HepG2 (cell line): ENCODE data around the gene THY1. TPM values are rescaled to one million over a fixed set of nuclear protein-coding genes. Genes with fewer than 3 reads are reported as not detected.

Experiments used
- ATAC-seq: fragments of 200-7000 bp; cut with Tn5 transposase; 3 replicates; pipeline ENCODE4 v1.9.1; 2020; ENCODE audit warnings: mild to moderate bottlenecking, moderate library complexity
- BruUV-seq: library from RNA; stranded (reverse); fragments of 400-500 nt; replicated peaks from 2 replicates; lab custom pipeline; 2021; lab: Mats Ljungman, UMichigan
- CTCF ChIA-PET: fragments of 300-600 bp; formaldehyde crosslinking; extraction: SDS; loops from one replicate; lab custom pipeline; 2021; ENCODE audit warnings: low total read pairs, inconsistent platforms, low intra/inter-chr PET ratio; lab: Yijun Ruan, JAX
- POLR2A ChIA-PET: fragments of 350-600 bp; sonication (Branson Sonifier 250); formaldehyde crosslinking; loops from one replicate; lab custom pipeline; 2020; ENCODE audit warnings: antibody characterized with exemption, inconsistent platforms; lab: Yijun Ruan, JAX
- DNase-seq: peaks from one replicate; pipeline ENCODE4 v3.0.0-alpha.2; 2015; ENCODE audit warnings: low spot score
- FAIRE-seq: peaks from 3 replicates; lab custom pipeline; 2011; peaks lifted over from hg19 to GRCh38; lab: Jason Lieb, UNC
- H2AFZ ChIP-seq: one replicate; pipeline ENCODE4 v1.6.1; 2011; ENCODE audit warnings: low read length, inconsistent platforms
- H3K27ac ChIP-seq: fragments of 300-600 bp; 3 replicates; pipeline ENCODE4 v1.8.0; 2011; ENCODE audit warnings: mixed run types, mild to moderate bottlenecking, mixed read lengths, low read length, inconsistent platforms; ENCODE audit not compliant: insufficient read depth; ENCODE audit errors: extremely low read length
- H3K27me3 ChIP-seq, 2 experiments: fragments of 200-600 bp in 1 of 2; 2 replicates in 1 of 2; 3 replicates in 1 of 2; pipeline versions ENCODE4 v1.6.0 to v1.8.0; 2011; ENCODE audit warnings: low read length in 2 of 2, mild to moderate bottlenecking in 2 of 2, moderate library complexity in 2 of 2, inconsistent platforms in 1 of 2; ENCODE audit not compliant: insufficient read depth in 2 of 2, control insufficient read depth in 1 of 2
- H3K36me3 ChIP-seq, 2 experiments: fragments of 200-600 bp in 1 of 2; replicated peaks in 1 of 2; 2 replicates in 1 of 2; 3 replicates in 1 of 2; pipeline versions ENCODE4 v1.5.1 to v1.8.0; 2011; ENCODE audit warnings: low read length in 2 of 2, inconsistent platforms in 1 of 2; ENCODE audit not compliant: insufficient read depth in 2 of 2, control insufficient read depth in 1 of 2
- H3K4me1 ChIP-seq: 2 replicates; pipeline ENCODE4 v1.5.1; 2012; ENCODE audit warnings: low read length, inconsistent platforms; ENCODE audit not compliant: insufficient read depth
- H3K4me2 ChIP-seq: 2 replicates; pipeline ENCODE4 v1.6.0; 2011; ENCODE audit warnings: low read depth, low read length, inconsistent platforms
- H3K4me3 ChIP-seq, 3 experiments: fragments of 200-600 bp in 1 of 3; sonication (generic), shearing (Covaris generic) in 1 of 3; replicated peaks in 1 of 3; 2 replicates each; pipeline ENCODE4 v1.5.1; 2011 to 2016; ENCODE audit warnings: low read length in 3 of 3, inconsistent platforms in 2 of 3, low read depth in 2 of 3, mild to moderate bottlenecking in 2 of 3, control low read depth in 1 of 3, mixed read lengths in 1 of 3; ENCODE audit not compliant: insufficient read depth in 1 of 3
- H3K79me2 ChIP-seq: one replicate; pipeline ENCODE4 v1.6.1; 2011; ENCODE audit warnings: low read length, inconsistent platforms; ENCODE audit not compliant: insufficient read depth
- H3K9ac ChIP-seq: 2 replicates; pipeline ENCODE4 v1.6.0; 2011; ENCODE audit warnings: mild to moderate bottlenecking, low read depth, low read length, inconsistent platforms; ENCODE audit not compliant: insufficient read depth
- H3K9me3 ChIP-seq: 2 replicates; pipeline ENCODE4 v1.5.1; 2012; ENCODE audit warnings: mild to moderate bottlenecking, low read length
- H4K20me1 ChIP-seq: 2 replicates; pipeline ENCODE4 v1.6.0; 2011; ENCODE audit warnings: inconsistent platforms, mild to moderate bottlenecking, low read length, moderate library complexity; ENCODE audit not compliant: insufficient read depth
- AGO2 ChIP-seq: fragments of 200-400 bp; formaldehyde crosslinking; optimal IDR thresholded peaks from 2 replicates; pipeline ENCODE3; 2017; ENCODE audit warnings: mild to moderate bottlenecking, low read depth, low read length, moderate library complexity
- AKAP8 ChIP-seq: sonication (generic); formaldehyde crosslinking; IDR thresholded peaks from 2 replicates; pipeline ENCODE4 v1.5.1; 2020; ENCODE audit warnings: mild to moderate bottlenecking, missing genetic modification reagents
- ASH2L ChIP-seq: fragments of 300-600, 200-600 bp; sonication (generic); IDR thresholded peaks from 2 replicates; pipeline ENCODE4 v1.7.0; 2017; ENCODE audit warnings: low read depth, mild to moderate bottlenecking, moderate library complexity, mixed read lengths, low read length; ENCODE audit not compliant: insufficient read length
- FOXP1 ChIP-seq, 2 experiments: fragments of 450-650 bp in 1 of 2; IDR thresholded peaks; 2 replicates each; pipeline ENCODE4 v1.6.1; 2017 to 2018; ENCODE audit warnings: antibody characterized with exemption in 1 of 2
- NFAT5 ChIP-seq: sonication (generic); formaldehyde crosslinking; IDR thresholded peaks from 2 replicates; pipeline ENCODE4 v1.4.0; 2020; ENCODE audit warnings: missing genetic modification reagents
- YEATS2 ChIP-seq: sonication (generic); formaldehyde crosslinking; IDR thresholded peaks from 2 replicates; pipeline ENCODE4 v1.4.0; 2020; ENCODE audit warnings: missing genetic modification reagents, borderline replicate concordance
- ZFP1 ChIP-seq: IDR thresholded peaks from 2 replicates; pipeline ENCODE4 v1.6.1; 2016
- ZFP91 ChIP-seq: sonication (generic); formaldehyde crosslinking; IDR thresholded peaks from 2 replicates; pipeline ENCODE4 v1.9.0; 2022; ENCODE audit warnings: missing genetic modification reagents, mild to moderate bottlenecking, borderline replicate concordance
- ZNF253 ChIP-seq: sonication (generic); formaldehyde crosslinking; IDR thresholded peaks from 2 replicates; pipeline ENCODE4 v1.8.0; 2022; ENCODE audit warnings: mild to moderate bottlenecking, missing genetic modification reagents, borderline replicate concordance
- ZNF589 ChIP-seq: sonication (generic); formaldehyde crosslinking; conservative IDR thresholded peaks from 2 replicates; pipeline ENCODE4 v1.8.0; 2022; ENCODE audit warnings: mild to moderate bottlenecking, moderate library complexity, missing genetic modification reagents
- ZNF766 ChIP-seq: sonication (generic); formaldehyde crosslinking; IDR thresholded peaks from 2 replicates; pipeline ENCODE4 v1.5.0; 2020; ENCODE audit warnings: missing genetic modification reagents, borderline replicate concordance
- ZNF782 ChIP-seq: sonication (generic); formaldehyde crosslinking; IDR thresholded peaks from 2 replicates; pipeline ENCODE4 v1.4.0; 2020; ENCODE audit warnings: missing genetic modification reagents, mild to moderate bottlenecking, borderline replicate concordance
- ZNF792 ChIP-seq: IDR thresholded peaks from 2 replicates; pipeline ENCODE4 v1.6.1; 2016
- ZNF891 ChIP-seq: sonication (generic); formaldehyde crosslinking; IDR thresholded peaks from 2 replicates; pipeline ENCODE4 v1.5.0; 2020; ENCODE audit warnings: mild to moderate bottlenecking, missing genetic modification reagents
- WGBS: methylation state at CpG from one replicate; pipeline ENCODE4 v1.1.6; 2017; ENCODE audit warnings: low lambda C conversion rate; 5-methylcytosine and 5-hydroxymethylcytosine counted together
- in situ Hi-C: cut with HindIII; loops from 2 replicates; pipeline ENCODE4 v1.10.0; 2017; ENCODE audit warnings: low pct_unique_long_range_greater_than_20kb; ENCODE audit not compliant: extremely low pct_ligation_motif_present
- intact Hi-C: fragments of 100-400 bp; cut with micrococcal nuclease; formaldehyde crosslinking; loops from one replicate; pipeline ENCODE4 v1.10.0; 2022; ENCODE audit not compliant: unreplicated experiment
- polyA plus RNA-seq, 8 experiments: library from polyadenylated mRNA; depleted of rRNA in 3 of 8; stranded (reverse) in 7 of 8; unstranded in 1 of 8; fragments of >200 nt; fragmentation: Illumina TruSeq in 4 of 8; extraction: Trizol in 4 of 8; gene quantifications; 2 replicates each; pipeline versions ENCODE4 v1.2.1 to v1.2.3, GENCODE V29; 2011 to 2016; ENCODE audit warnings: low read depth in 4 of 8, missing spikeins in 1 of 8, mixed read lengths in 1 of 8; ENCODE audit not compliant: insufficient read depth in 1 of 8
- total RNA-seq, 5 experiments: library from RNA; depleted of rRNA; stranded (reverse); fragments of >200 nt; fragmentation: Illumina TruSeq; extraction: Trizol; gene quantifications; 2 replicates each; pipeline ENCODE4 v1.2.3, GENCODE V29; 2016; ENCODE audit warnings: low read depth in 1 of 5
- TF ChIP-seq, protein P1 (sequence below): sonication (generic); formaldehyde crosslinking; IDR thresholded peaks from 2 replicates; pipeline ENCODE4 v1.5.1; 2020; ENCODE audit warnings: missing genetic modification reagents, mild to moderate bottlenecking, borderline replicate concordance
- TF ChIP-seq, protein P2 (sequence below): sonication (generic); formaldehyde crosslinking; IDR thresholded peaks from 2 replicates; pipeline ENCODE4 v1.5.1; 2020; ENCODE audit warnings: missing genetic modification reagents, mild to moderate bottlenecking, borderline replicate concordance

The THY1 gene
- total and polyA plus RNA-seq, 2 of the 13 experiments (the other 11 are each of a cell fraction or from before 2014, with no cell fraction given): not detected

DNA sequence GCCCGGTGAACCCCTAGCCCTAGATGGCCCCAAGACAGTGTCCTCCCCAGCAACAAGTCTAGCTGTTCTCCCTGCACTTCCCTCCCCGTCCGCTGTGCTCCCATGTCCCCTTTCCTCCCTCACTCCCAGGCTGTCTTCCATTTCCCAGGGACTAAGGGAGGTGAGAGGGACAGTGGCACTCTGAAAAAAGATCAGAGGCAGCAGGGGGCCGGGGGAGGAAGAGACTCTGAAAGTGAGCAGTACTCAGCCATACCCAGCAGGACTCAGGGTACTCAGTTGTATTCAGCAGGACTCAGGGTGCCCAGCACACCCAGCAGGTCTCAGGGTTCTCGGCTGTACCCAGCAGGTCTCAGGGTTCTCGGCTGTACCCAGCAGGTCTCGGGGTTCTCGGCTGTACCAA, 48.4 kb upstream of the THY1 start:
- in situ Hi-C loops (loop anchor here (5.0 to 10.0 kb wide), 3 partner anchors 94 to 277 kb away; partner anchors contain the start of gene RNF26), intact Hi-C loops (loop anchor here (5.0 kb wide), 1 partner anchor 139 kb away; the partner anchor contains the start of gene RNF26)
- Histone ChIP-seq H4K20me1 (no peaks in the 10 kb centered on the region), H2AFZ (no peak overlapping the region), H3K27ac (no peak overlapping the region), H3K4me1 (peaks cover 25% of the 10 kb centered on the region), H3K4me3 (no peak overlapping the region), H3K27me3 (no peaks in the 10 kb centered on the region), H3K9ac (no peak overlapping the region), H3K36me3 (no peaks in the 10 kb centered on the region), H3K79me2 (no peaks in the 10 kb centered on the region), H3K4me2 (no peak overlapping the region), H3K9me3 (no peaks in the 10 kb centered on the region)
- no TSS peak for BruUV-seq
- DNase-seq (no peak), ATAC-seq (no peak), FAIRE-seq (no peak)
- 79% methylated on average over 4 of the region's 8 CpGs for WGBS
- POLR2A ChIA-PET: no interaction called here
- CTCF ChIA-PET: no interaction called here
- TF ChIP-seq ZFP91 (no peak), ZFP1 (CRISPR knock-in tag) (no peak), ZNF782 (CRISPR knock-in tag) (no peak), ZNF253 (CRISPR knock-in tag) (no peak), ASH2L (no peak), ZNF792 (CRISPR knock-in tag) (no peak), NFAT5 (CRISPR knock-in tag) (no peak), FOXP1 (IDR thresholded peaks at IDR 0.05) (no peak), FOXP1 (CRISPR knock-in tag; IDR thresholded peaks at IDR 0.05) (no peak), ZNF589 (CRISPR knock-in tag) (no peak), YEATS2 (CRISPR knock-in tag) (no peak), ZNF891 (no peak), AKAP8 (CRISPR knock-in tag) (no peak), AGO2 (no peak), ZNF766 (CRISPR knock-in tag) (no peak)
- TF ChIP-seq, protein P1, sequence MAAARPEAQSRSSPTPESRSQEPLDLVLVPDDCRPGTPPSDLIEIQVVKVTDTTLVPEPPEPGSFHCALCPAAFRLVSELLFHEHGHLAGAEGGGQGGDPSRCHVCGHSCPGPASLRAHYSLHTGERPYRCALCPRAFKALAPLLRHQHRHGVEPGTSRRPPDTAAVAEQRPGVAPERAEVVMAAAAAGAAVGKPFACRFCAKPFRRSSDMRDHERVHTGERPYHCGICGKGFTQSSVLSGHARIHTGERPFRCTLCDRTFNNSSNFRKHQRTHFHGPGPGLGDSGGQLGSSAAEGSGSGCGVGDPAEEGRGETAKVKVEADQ (CRISPR knock-in tag): no peak
- TF ChIP-seq, protein P2, sequence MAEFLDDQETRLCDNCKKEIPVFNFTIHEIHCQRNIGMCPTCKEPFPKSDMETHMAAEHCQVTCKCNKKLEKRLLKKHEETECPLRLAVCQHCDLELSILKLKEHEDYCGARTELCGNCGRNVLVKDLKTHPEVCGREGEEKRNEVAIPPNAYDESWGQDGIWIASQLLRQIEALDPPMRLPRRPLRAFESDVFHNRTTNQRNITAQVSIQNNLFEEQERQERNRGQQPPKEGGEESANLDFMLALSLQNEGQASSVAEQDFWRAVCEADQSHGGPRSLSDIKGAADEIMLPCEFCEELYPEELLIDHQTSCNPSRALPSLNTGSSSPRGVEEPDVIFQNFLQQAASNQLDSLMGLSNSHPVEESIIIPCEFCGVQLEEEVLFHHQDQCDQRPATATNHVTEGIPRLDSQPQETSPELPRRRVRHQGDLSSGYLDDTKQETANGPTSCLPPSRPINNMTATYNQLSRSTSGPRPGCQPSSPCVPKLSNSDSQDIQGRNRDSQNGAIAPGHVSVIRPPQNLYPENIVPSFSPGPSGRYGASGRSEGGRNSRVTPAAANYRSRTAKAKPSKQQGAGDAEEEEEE: no peak
